Measurements from ENCODE around the gene JPH4. TPM values are rescaled to one million over a fixed set of nuclear protein-coding genes. Genes with fewer than 3 reads are reported as not detected.
"Not testable (repeated sequence)": the region's sequence is repeated elsewhere in the genome, so short reads cannot be mapped to it uniquely, and the experiment has no call there.

The JPH4 gene
- total and polyA plus RNA-seq, 2 experiments from 2014 or later, result not detected

- no peak overlapping the region for H3K4me2 ChIP-seq (ENCODE audit: unreplicated experiment)
- DNase-seq, result no peak
- no peaks in the 10 kb centered on the region for H3K4me1 ChIP-seq (ENCODE audit: insufficient read depth)
- H3K27ac ChIP-seq, result no peak overlapping the region
- no peaks in the 10 kb centered on the region; the same call in 1 of the 2 replicates for H3K27me3 ChIP-seq (replicated peaks; ENCODE audit: insufficient read depth)
- no peaks in the 10 kb centered on the region for H3K9me2 ChIP-seq (ENCODE audit: insufficient read depth)
- in situ Hi-C loops (cut with MboI), result no loop called here
- no peak overlapping the region for H3K9ac ChIP-seq
- H4K20me1 ChIP-seq (ENCODE audit: insufficient read depth), result no peaks in the 10 kb centered on the region
- no peak overlapping the region for H3K4me3 ChIP-seq
- no peak overlapping the region for H2AFZ ChIP-seq
- TF ChIP-seq EZH2phosphoT487 (IDR thresholded peaks at IDR 0.05; ENCODE audit: insufficient read depth, low read depth), result no peak
- TF ChIP-seq EZH2 (IDR thresholded peaks at IDR 0.05; ENCODE audit: insufficient read depth, poor library complexity, severe bottlenecking), result no peak
- no peaks in the 10 kb centered on the region for H3K79me2 ChIP-seq (ENCODE audit: insufficient read depth)
- 54 to 59% methylated on average over 1 of the region's 1 CpG for WGBS, 2 experiments (ENCODE audit: low coverage in 1 of 2, low lambda C conversion rate in 2 of 2, missing lambda C conversion rate in 2 of 2)
- H3K9me3 ChIP-seq (ENCODE audit: low read depth), result no peaks in the 10 kb centered on the region
- H3F3A ChIP-seq (ENCODE audit: insufficient read depth), result no peaks in the 10 kb centered on the region
- no peaks in the 10 kb centered on the region for H3K36me3 ChIP-seq (ENCODE audit: low read depth)
These were observed 22.2 kb upstream of the JPH4 start for GRCh38 chr14:23600806-23601205.

GRCh38 chr14:23600322-23600707 is 21.7 kb upstream of the JPH4 start:
- 20 to 23% methylated on average over 2 of the region's 2 CpGs for WGBS, 2 experiments (ENCODE audit: low coverage in 1 of 2, low lambda C conversion rate in 2 of 2, missing lambda C conversion rate in 2 of 2)
- Histone ChIP-seq H3K9me3 (ENCODE audit: low read depth) (no peaks in the 10 kb centered on the region), H3K9me2 (ENCODE audit: insufficient read depth) (no peaks in the 10 kb centered on the region), H3K27ac (no peak overlapping the region), H3K4me2 (ENCODE audit: unreplicated experiment) (no peak overlapping the region), H2AFZ (no peak overlapping the region), H4K20me1 (ENCODE audit: insufficient read depth) (no peaks in the 10 kb centered on the region), H3F3A (ENCODE audit: insufficient read depth) (no peaks in the 10 kb centered on the region), H3K9ac (no peak overlapping the region), H3K4me3 (no peak overlapping the region), H3K27me3 (replicated peaks; ENCODE audit: insufficient read depth) (no peaks in the 10 kb centered on the region; the same call in 1 of the 2 replicates), H3K79me2 (ENCODE audit: insufficient read depth) (no peaks in the 10 kb centered on the region), H3K36me3 (ENCODE audit: low read depth) (no peaks in the 10 kb centered on the region), H3K4me1 (ENCODE audit: insufficient read depth) (no peaks in the 10 kb centered on the region)
- in situ Hi-C loops (cut with MboI), result no loop called here
- no peak for DNase-seq
- TF ChIP-seq EZH2phosphoT487 (IDR thresholded peaks at IDR 0.05; ENCODE audit: insufficient read depth, low read depth), result no peak
- no peak for TF ChIP-seq EZH2 (IDR thresholded peaks at IDR 0.05; ENCODE audit: insufficient read depth, poor library complexity, severe bottlenecking)

- H3K79me2 ChIP-seq (ENCODE audit: insufficient read depth); H3K9ac ChIP-seq; H3K4me1 ChIP-seq (ENCODE audit: insufficient read depth); H3K4me2 ChIP-seq (ENCODE audit: unreplicated experiment); H2AFZ ChIP-seq; DNase-seq; H4K20me1 ChIP-seq (ENCODE audit: insufficient read depth); H3K27ac ChIP-seq; H3K9me3 ChIP-seq (ENCODE audit: low read depth); in situ Hi-C loops (cut with MboI); H3K36me3 ChIP-seq (ENCODE audit: low read depth); H3F3A ChIP-seq (ENCODE audit: insufficient read depth); H3K27me3 ChIP-seq (replicated peaks; ENCODE audit: insufficient read depth); H3K4me3 ChIP-seq; H3K9me2 ChIP-seq (ENCODE audit: insufficient read depth): not testable (repeated sequence)
- WGBS, 2 experiments (ENCODE audit: low coverage in 1 of 2, low lambda C conversion rate in 2 of 2, missing lambda C conversion rate in 2 of 2), result 28 to 34% methylated on average over 3 of the region's 3 CpGs
These were observed 15.6 kb upstream of the JPH4 start for GRCh38 chr14:23594191-23594590.

- Histone ChIP-seq H3K9me3 (ENCODE audit: low read depth) (no peaks in the 10 kb centered on the region), H4K20me1 (ENCODE audit: insufficient read depth) (no peaks in the 10 kb centered on the region), H3K9ac (no peak overlapping the region), H3K27me3 (replicated peaks; ENCODE audit: insufficient read depth) (no peaks in the 10 kb centered on the region), H3K9me2 (ENCODE audit: insufficient read depth) (no peaks in the 10 kb centered on the region), H2AFZ (no peak overlapping the region), H3K4me2 (ENCODE audit: unreplicated experiment) (no peak overlapping the region), H3K4me3 (no peak overlapping the region), H3K79me2 (ENCODE audit: insufficient read depth) (no peaks in the 10 kb centered on the region), H3K36me3 (ENCODE audit: low read depth) (no peaks in the 10 kb centered on the region), H3K27ac (no peak overlapping the region), H3K4me1 (ENCODE audit: insufficient read depth) (no peaks in the 10 kb centered on the region), H3F3A (ENCODE audit: insufficient read depth) (no peaks in the 10 kb centered on the region)
- no peak for DNase-seq
- WGBS, 2 experiments (ENCODE audit: low coverage in 1 of 2, low lambda C conversion rate in 2 of 2, missing lambda C conversion rate in 2 of 2), result 43% methylated on average over 4 of the region's 4 CpGs
- in situ Hi-C loops (cut with MboI), result no loop called here
- TF ChIP-seq EZH2 (IDR thresholded peaks at IDR 0.05; ENCODE audit: insufficient read depth, poor library complexity, severe bottlenecking), result no peak
- TF ChIP-seq EZH2phosphoT487 (IDR thresholded peaks at IDR 0.05; ENCODE audit: insufficient read depth, low read depth), result no peak
These were observed 11.6 kb upstream of the JPH4 start for GRCh38 chr14:23590198-23590597.

- Histone ChIP-seq H3K4me2 (ENCODE audit: unreplicated experiment) (no peak overlapping the region), H3K36me3 (ENCODE audit: low read depth) (no peaks in the 10 kb centered on the region), H3K27ac (no peak overlapping the region), H2AFZ (no peak overlapping the region), H3K9ac (no peak overlapping the region), H3F3A (ENCODE audit: insufficient read depth) (no peaks in the 10 kb centered on the region), H3K79me2 (ENCODE audit: insufficient read depth) (no peaks in the 10 kb centered on the region), H3K4me3 (no peak overlapping the region), H3K9me3 (ENCODE audit: low read depth) (no peaks in the 10 kb centered on the region), H3K9me2 (ENCODE audit: insufficient read depth) (no peaks in the 10 kb centered on the region), H3K4me1 (ENCODE audit: insufficient read depth) (no peaks in the 10 kb centered on the region), H3K27me3 (replicated peaks; ENCODE audit: insufficient read depth) (no peaks in the 10 kb centered on the region), H4K20me1 (ENCODE audit: insufficient read depth) (no peaks in the 10 kb centered on the region)
- DNase-seq, result no peak
- TF ChIP-seq EZH2 (IDR thresholded peaks at IDR 0.05; ENCODE audit: insufficient read depth, poor library complexity, severe bottlenecking), result no peak
- WGBS, 2 experiments (ENCODE audit: low coverage in 1 of 2, low lambda C conversion rate in 2 of 2, missing lambda C conversion rate in 2 of 2), result 76 to 83% methylated on average over 2 of the region's 2 CpGs
- in situ Hi-C loops (cut with MboI), result no loop called here
These were observed 11.0 kb upstream of the JPH4 start for GRCh38 chr14:23589606-23590005.
